Measurements from ENCODE around the gene VPS33A. TPM values are rescaled to one million over a fixed set of nuclear protein-coding genes. Genes with fewer than 3 reads are reported as not detected.

VPS33A gene
- polyA plus RNA-seq, 12 donors: 10.9 to 27.8 (median 14.1) TPM; not detected in 1

GRCh38 chr12:122185079-122185478 lies 81.2 kb downstream of the VPS33A start:
- no peak for DNase-seq

- no peak for DNase-seq
Observed at GRCh38 chr12:122184517-122184916, 81.8 kb downstream of the VPS33A start.

GRCh38 chr12:122183588-122183940 lies 82.7 kb downstream of the VPS33A start:
- DNase-seq: no peak

DNA sequence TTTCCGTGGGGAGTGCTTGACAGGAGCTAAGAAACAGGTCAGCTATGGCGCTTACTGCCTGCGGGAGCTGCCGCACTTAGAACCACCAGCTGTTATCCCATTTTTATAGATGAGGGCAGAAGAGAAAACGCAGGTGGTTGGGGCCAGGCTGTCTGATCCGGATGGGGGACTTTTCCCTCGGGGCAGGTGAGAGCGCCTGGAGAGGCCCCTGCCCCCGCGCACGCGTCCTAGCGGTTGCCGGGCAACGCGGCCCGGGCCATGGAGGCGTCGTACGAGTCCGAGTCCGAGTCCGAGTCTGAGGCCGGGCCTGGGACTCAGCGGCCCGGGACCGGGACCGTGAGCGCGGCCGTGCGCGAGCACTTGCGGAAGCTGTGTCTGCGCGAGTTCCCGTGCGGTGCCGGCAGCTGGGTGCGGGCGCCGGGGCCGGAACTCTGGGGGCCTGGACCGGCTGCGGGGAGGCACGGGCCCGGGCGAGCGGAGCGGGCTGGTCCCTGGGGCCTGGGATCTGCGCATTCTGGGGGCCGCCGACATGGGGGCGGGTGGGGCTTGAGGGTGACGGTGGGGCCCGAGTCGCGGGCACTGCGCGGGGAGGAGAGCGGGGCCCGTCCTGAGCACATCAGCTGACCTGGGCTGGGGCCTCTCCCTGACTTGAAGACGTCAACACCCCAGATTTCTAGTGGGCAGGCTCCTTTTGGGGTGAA lies 83.3 kb downstream of the VPS33A start, which contains the start of gene LRRC43:
Gene LRRC43, plus strand, starts transcription at position 237 of the 701 bp plus-strand sequence. Its CDS starts 22 bp downstream, at position 259.
- DNase-seq: peak; percentile 21

Other genes with a start within 250 kb of the VPS33A start
- gene BCL7A, start 244.6 kb downstream of the VPS33A start, polyA plus RNA-seq (ENCODE audit: insufficient read length in 12 of 12): 10 to 100 TPM in 11 of 12 donors, not detected in 1; 13.0 to 22.2 (median 15.7) TPM
- gene MLXIP, start 187.7 kb downstream of the VPS33A start, polyA plus RNA-seq (ENCODE audit: insufficient read length in 12 of 12): 100 to 1,000 TPM in 1 of 12 donors, 10 to 100 TPM in 11; 19.4 to 228 (median 32.2) TPM
- gene IL31, start 92.3 kb downstream of the VPS33A start, polyA plus RNA-seq (ENCODE audit: insufficient read length in 12 of 12): not detected
- gene LRRC43, start 83.4 kb downstream of the VPS33A start, polyA plus RNA-seq (ENCODE audit: insufficient read length in 12 of 12): under 1 TPM in 9 of 12 donors, not detected in 3; 0.19 to 0.97 (median 0.32) TPM
- gene B3GNT4, start 62.8 kb downstream of the VPS33A start, polyA plus RNA-seq (ENCODE audit: insufficient read length in 12 of 12): 1 to 10 TPM in 1 of 12 donors, under 1 TPM in 7, not detected in 4; 0.17 to 2.6 (median 0.52) TPM
- gene DIABLO, start 40.4 kb downstream of the VPS33A start, polyA plus RNA-seq (ENCODE audit: insufficient read length in 12 of 12): 10 to 100 TPM in 11 of 12 donors, not detected in 1; 28.3 to 44.7 (median 42.3) TPM
- 10 to 100 TPM in 11 of 12 donors, not detected in 1; 17.6 to 51.9 (median 24.4) TPM for gene CLIP1, start 156.2 kb upstream of the VPS33A start, polyA plus RNA-seq (ENCODE audit: insufficient read length in 12 of 12)
- gene ZCCHC8, start 234.4 kb upstream of the VPS33A start, polyA plus RNA-seq (ENCODE audit: insufficient read length in 12 of 12): 10 to 100 TPM in 11 of 12 donors, not detected in 1; 20.8 to 39.3 (median 28.8) TPM

Data from muscle of arm (tissue), 12 donors.